GM12878 (cell line): ENCODE results near the gene SNX32. TPM values are rescaled to one million over a fixed set of nuclear protein-coding genes. Genes with fewer than 3 reads are reported as not detected.

ENCODE experiments used
- ATF3 ChIP-seq: IDR thresholded peaks from 2 replicates; pipeline ENCODE4 v1.6.1; 2011; ENCODE audit warnings: low read depth, mild to moderate bottlenecking, low read length, moderate library complexity, borderline replicate concordance; ENCODE audit errors: extremely low read depth
- CHD2 ChIP-seq: IDR thresholded peaks from 2 replicates; pipeline ENCODE4 v1.6.1; 2011; ENCODE audit warnings: low read depth, low read length, improper control_type of control experiment, borderline replicate concordance
- CUX1 ChIP-seq: IDR thresholded peaks from 2 replicates; pipeline ENCODE4 v1.6.1; 2012; ENCODE audit warnings: improper control_type of control experiment, low read depth, low read length; ENCODE audit not compliant: insufficient replicate concordance
- DPF2 ChIP-seq: fragments of 450-650 bp; IDR thresholded peaks from 2 replicates; pipeline ENCODE4 v1.6.1; 2017; ENCODE audit warnings: mild to moderate bottlenecking
- ETV6 ChIP-seq, 2 experiments: fragments of 450-650 bp in 1 of 2; IDR thresholded peaks in 1 of 2; conservative IDR thresholded peaks in 1 of 2; 2 replicates each; pipeline ENCODE4 v1.6.1; 2014; ENCODE audit warnings: antibody characterized with exemption in 1 of 2, borderline replicate concordance in 1 of 2, low read depth in 1 of 2, mild to moderate bottlenecking in 1 of 2, moderate library complexity in 1 of 2
- MEF2A ChIP-seq: IDR thresholded peaks from 2 replicates; pipeline ENCODE4 v1.6.1; 2011; ENCODE audit warnings: low read depth, mild to moderate bottlenecking, low read length, moderate library complexity; ENCODE audit not compliant: insufficient read depth
- MXI1 ChIP-seq: fragments of 150-350 bp; IDR thresholded peaks from 2 replicates; pipeline ENCODE4 v1.6.1; 2011; ENCODE audit warnings: low read depth, mild to moderate bottlenecking, inconsistent platforms, low read length, improper control_type of control experiment
- NFXL1 ChIP-seq: fragments of 450-650 bp; IDR thresholded peaks from 2 replicates; pipeline ENCODE4 v1.6.1; 2017; ENCODE audit warnings: antibody characterized with exemption, mild to moderate bottlenecking, borderline replicate concordance
- PAX5 ChIP-seq: IDR thresholded peaks from 2 replicates; pipeline ENCODE4 v1.6.1; 2011; ENCODE audit warnings: low read depth, low read length, borderline replicate concordance
- PKNOX1 ChIP-seq: fragments of 450-650 bp; IDR thresholded peaks from 2 replicates; pipeline ENCODE4 v1.6.1; 2016; ENCODE audit warnings: mild to moderate bottlenecking
- POLR2AphosphoS2 ChIP-seq: IDR thresholded peaks from 2 replicates; pipeline ENCODE4 v1.6.1; 2011; ENCODE audit warnings: low read depth, mild to moderate bottlenecking, low read length, improper control_type of control experiment, moderate library complexity
- RCOR1 ChIP-seq: conservative IDR thresholded peaks from 2 replicates; pipeline ENCODE4 v1.6.1; 2012; ENCODE audit warnings: low read depth, low read length, improper control_type of control experiment
- RELA ChIP-seq: fragments of 450-650 bp; IDR thresholded peaks from 2 replicates; pipeline ENCODE4 v1.8.0; 2014; ENCODE audit warnings: borderline replicate concordance; ENCODE audit not compliant: partially characterized antibody
- RUNX3 ChIP-seq: IDR thresholded peaks from 2 replicates; pipeline ENCODE4 v1.6.1; 2012; ENCODE audit warnings: low read length, inconsistent platforms
- SRF ChIP-seq, 2 experiments: IDR thresholded peaks; 2 replicates each; pipeline ENCODE4 v1.6.1; 2011; ENCODE audit warnings: low read depth in 2 of 2, low read length in 2 of 2, mild to moderate bottlenecking in 1 of 2, moderate library complexity in 1 of 2
- STAT1 ChIP-seq: fragments of 450-650 bp; conservative IDR thresholded peaks from 2 replicates; pipeline ENCODE4 v1.6.1; 2014; ENCODE audit warnings: antibody characterized with exemption, mild to moderate bottlenecking
- TARDBP ChIP-seq: IDR thresholded peaks from 2 replicates; pipeline ENCODE4 v1.6.1; 2016; ENCODE audit warnings: borderline replicate concordance
- ZNF687 ChIP-seq: fragments of 450-650 bp; IDR thresholded peaks from 2 replicates; pipeline ENCODE4 v1.6.1; 2017; ENCODE audit warnings: mild to moderate bottlenecking, moderate library complexity
- polyA plus RNA-seq, 11 experiments: library from polyadenylated mRNA; depleted of rRNA in 4 of 11; unstranded in 6 of 11; stranded (reverse) in 5 of 11; fragments of >200 nt; fragmentation: Nextera tagmentation in 4 of 11; fragmentation: Illumina TruSeq in 1 of 11; extraction: Ambion mirVana in 4 of 11; extraction: Trizol in 1 of 11; gene quantifications; 1 replicate in 1 of 11; 2 replicates in 10 of 11; pipeline versions ENCODE4 v1.2.1 to v1.2.3, GENCODE V29; 2011 to 2016; ENCODE audit warnings: inconsistent platforms in 2 of 11, missing spikeins in 2 of 11, low read depth in 1 of 11
- total RNA-seq, 4 experiments: library from RNA; depleted of rRNA in 3 of 4; stranded (reverse); fragments of >200 nt in 3 of 4; fragmentation: Illumina TruSeq in 1 of 4; extraction: Trizol in 1 of 4; gene quantifications; 2 replicates each; pipeline versions ENCODE4 v1.2.1 to v1.2.3, GENCODE V29; 2013 to 2021

SNX32 gene
- total and polyA plus RNA-seq, 10 of the 15 experiments (the other 5 are each of a cell fraction or from before 2014, with no cell fraction given): 0.04 to 1.5 (median 0.11) TPM; not detected in 1

- TF ChIP-seq ZNF687 (peak; percentile 73; the same call in 1 of the 2 replicates), MXI1 (no peak), NFXL1 (no peak; the same call in 1 of the 2 replicates), TARDBP (no peak), PKNOX1 (peak; percentile 73), ATF3 (0 out of 2 replicates have a peak, but pooled peaks have one; percentile 28), STAT1 (0 out of 2 replicates have a peak, but pooled peaks have one; percentile 37), PAX5 (no peak), DPF2 (0 out of 2 replicates have a peak, but pooled peaks have one; percentile 44), RUNX3 (no peak), POLR2AphosphoS2 (peak; percentile 87), CHD2 (peak; percentile 46; the same call in 1 of the 2 replicates), RCOR1 (no peak), RELA (no peak), SRF (IDR thresholded peaks at IDR 0.05; ENCODE audit: low read depth in 2 of 2, low read length in 2 of 2) (peak in 1 of 2 experiments; percentile 76; a peak in 2 of 4 replicates), ETV6 (conservative IDR thresholded peaks at IDR 0.05 in 1 of 2, IDR thresholded peaks at IDR 0.05 in 1 of 2; ENCODE audit: borderline replicate concordance in 1 of 2, low read depth in 1 of 2) (peak in 1 of 2 experiments; percentile 29; a peak in 2 of 4 replicates), MEF2A (0 out of 2 replicates have a peak, but pooled peaks have one; percentile 14), CUX1 (no peak)
These were observed 54.5 kb downstream of the SNX32 start, which contains the start of gene FIBP (continued) for GRCh38 chr11:65888163-65888814.
